ACHN (cell line): ENCODE data around the gene CEP112.
A peak's percentile ranks its signal among the peaks of the same experiment; 100 is the strongest.

Experiments used
- DNase-seq: peaks from one replicate; pipeline ENCODE4 v3.0.0-alpha.2; 2015
- in situ Hi-C: cut with HindIII; loops from 2 replicates; pipeline ENCODE4 v1.10.0; 2017; ENCODE audit warnings: low sequenced_read_pairs, low pct_ligation_motif_present, low pct_unique_long_range_greater_than_20kb

CEP112 gene

GRCh38 chr17:66191593-66192377 lies at the start of gene CEP112:
TSS of gene CEP112 (minus strand) at chr17:66192133.
- peak; percentile 84 for DNase-seq
- in situ Hi-C loops, result no loop called here

GRCh38 chr17:66240630-66241029 lies 48.7 kb upstream of the CEP112 start:
- no peak for DNase-seq
- in situ Hi-C loops, result no loop called here

GRCh38 chr17:66240013-66240412 lies 48.1 kb upstream of the CEP112 start:
- no peak for DNase-seq
- in situ Hi-C loops, result no loop called here

GRCh38 chr17:66235377-66235994 lies 43.6 kb upstream of the CEP112 start:
- DNase-seq, result no peak
- in situ Hi-C loops, result no loop called here

- in situ Hi-C loops, result no loop called here
- no peak for DNase-seq
Observed at GRCh38 chr17:66234611-66235010, 42.7 kb upstream of the CEP112 start.

GRCh38 chr17:66233023-66233753 lies 41.3 kb upstream of the CEP112 start:
- DNase-seq, result no peak
- in situ Hi-C loops, result no loop called here

- DNase-seq, result no peak
- in situ Hi-C loops, result no loop called here
Observed at GRCh38 chr17:66230922-66231591, 39.1 kb upstream of the CEP112 start.

- DNase-seq, result no peak
- in situ Hi-C loops, result no loop called here
Observed at GRCh38 chr17:66229783-66230538, 38.0 kb upstream of the CEP112 start.

- in situ Hi-C loops, result no loop called here
- peak; percentile 52 for DNase-seq
Observed at GRCh38 chr17:66228887-66229782, 37.2 kb upstream of the CEP112 start, which contains the start of gene APOH. TSS of gene APOH (minus strand) at chr17:66229415. CDS start at chr17:66229379, 36 bp downstream.

GRCh38 chr17:66227212-66228045 lies 35.5 kb upstream of the CEP112 start:
- in situ Hi-C loops, result no loop called here
- DNase-seq, result no peak

GRCh38 chr17:66222798-66223350 lies 30.9 kb upstream of the CEP112 start:
- DNase-seq, result no peak
- in situ Hi-C loops, result no loop called here

GRCh38 chr17:66221755-66222530 lies 30.0 kb upstream of the CEP112 start:
- DNase-seq, result no peak
- in situ Hi-C loops, result no loop called here

- DNase-seq, result no peak
- in situ Hi-C loops, result no loop called here
Observed at GRCh38 chr17:66221343-66221742, 29.4 kb upstream of the CEP112 start.

GRCh38 chr17:66220079-66220835 lies 28.3 kb upstream of the CEP112 start:
- in situ Hi-C loops, result no loop called here

GRCh38 chr17:66215529-66215911 lies 23.6 kb upstream of the CEP112 start:
- in situ Hi-C loops, result no loop called here

More at GRCh38 chr17:66220079-66220835, 28.3 kb upstream of the CEP112 start:
- no peak for DNase-seq

More at GRCh38 chr17:66215529-66215911, 23.6 kb upstream of the CEP112 start:
- no peak for DNase-seq
